ENCODE measurements around the gene DLGAP1. TPM values are rescaled to one million over a fixed set of nuclear protein-coding genes. Genes with fewer than 3 reads are reported as not detected.

DLGAP1 gene
- total RNA-seq, 1 experiment from 2014 or later = 0.39 TPM

GRCh38 chr18:3870914-3871313 lies 584.2 kb downstream of the DLGAP1 start:
- no TSS peak for BruUV-seq (replicated peaks)
- intact Hi-C loops (cut with micrococcal nuclease) = loop anchor here (1.0 to 5.0 kb wide), 2 partner anchors 168 to 939 kb away; no protein-coding TSS in a partner anchor
- Histone ChIP-seq H3K9me2 (ENCODE audit: insufficient read depth) (no peaks in the 10 kb centered on the region), H3K79me2 (ENCODE audit: insufficient read depth, low read length) (no peaks in the 10 kb centered on the region), H3K36me3 (ENCODE audit: control insufficient read depth in 1 of 2, insufficient read depth in 2 of 2, low read length in 2 of 2) (no peaks in the 10 kb centered on the region), H3K27ac (ENCODE audit: low read depth, low read length) (no peak overlapping the region), H2AFZ (ENCODE audit: low read depth, low read length, poor library complexity, severe bottlenecking) (no peak overlapping the region), H3K4me2 (ENCODE audit: low read length) (no peak overlapping the region), H3K4me3 (replicated peaks in 1 of 2; ENCODE audit: low read depth in 1 of 2, low read length in 2 of 2) (no peak overlapping the region), H3K9me3 (ENCODE audit: control insufficient read depth in 1 of 2, insufficient read depth in 1 of 2, low read depth in 1 of 2, low read length in 2 of 2) (no peaks in the 10 kb centered on the region), H4K20me1 (ENCODE audit: insufficient read depth) (no peaks in the 10 kb centered on the region), H3K9ac (ENCODE audit: low read length) (no peak overlapping the region), H3K4me1 (ENCODE audit: control insufficient read depth in 1 of 2, insufficient read depth in 2 of 2, low read length in 2 of 2) (no peaks in the 10 kb centered on the region), H3K27me3 (ENCODE audit: insufficient read depth, low read length) (peaks cover 53% of the 10 kb centered on the region)
- no peak for ATAC-seq
- DNase-seq (ENCODE audit: low read depth, low spot score) = no peak
- RAD21 ChIA-PET (ENCODE audit: low non-redundant PET in 1 of 2, low total read pairs in 2 of 2, uncharacterized antibody in 2 of 2, unreplicated experiment in 2 of 2) = no interaction called here
- CTCF ChIA-PET = interaction anchor here (1.4 to 4.0 kb wide), 5 partner anchors 98 to 204 kb away, joined by 4 to 50 read pairs (median 24); no protein-coding TSS in a partner anchor
- TF ChIP-seq, protein P1, sequence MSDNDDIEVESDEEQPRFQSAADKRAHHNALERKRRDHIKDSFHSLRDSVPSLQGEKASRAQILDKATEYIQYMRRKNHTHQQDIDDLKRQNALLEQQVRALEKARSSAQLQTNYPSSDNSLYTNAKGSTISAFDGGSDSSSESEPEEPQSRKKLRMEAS (IDR thresholded peaks at IDR 0.05) = no peak
- no peak for TF ChIP-seq ELF1 (IDR thresholded peaks at IDR 0.05; ENCODE audit: borderline replicate concordance, low read depth)
- TF ChIP-seq RAD21 (IDR thresholded peaks at IDR 0.05; ENCODE audit: low read depth) = no peak
- no peak for TF ChIP-seq CBX3 (IDR thresholded peaks at IDR 0.05; ENCODE audit: low read depth)
- TF ChIP-seq EGR1 (IDR thresholded peaks at IDR 0.05; ENCODE audit: low read depth) = no peak
- TF ChIP-seq CEBPB (IDR thresholded peaks at IDR 0.05; ENCODE audit: low read depth) = no peak
- no peak for TF ChIP-seq ATF3 (IDR thresholded peaks at IDR 0.05)
- no peak for TF ChIP-seq ZFX (IDR thresholded peaks at IDR 0.05)
- no peak for TF ChIP-seq JUND (IDR thresholded peaks at IDR 0.05)
- no peak for TF ChIP-seq ZBTB33 (IDR thresholded peaks at IDR 0.05; ENCODE audit: extremely low read depth, insufficient replicate concordance, low read length)
- no peak for TF ChIP-seq YY1 (IDR thresholded peaks at IDR 0.05; ENCODE audit: extremely low read depth, insufficient replicate concordance, low read depth, low read length)
- no peak for TF ChIP-seq REST (IDR thresholded peaks at IDR 0.05; ENCODE audit: low read depth)
- no peak for TF ChIP-seq FOSL1 (IDR thresholded peaks at IDR 0.05; ENCODE audit: low read depth)
- TF ChIP-seq ZNF274 (IDR thresholded peaks at IDR 0.05; ENCODE audit: low read depth, low read length) = no peak
- no peak for TF ChIP-seq POLR2AphosphoS5 (IDR thresholded peaks at IDR 0.05; ENCODE audit: low read depth, low read length)
- TF ChIP-seq SP1 (IDR thresholded peaks at IDR 0.05; ENCODE audit: low read depth) = no peak
- TF ChIP-seq POLR2A (IDR thresholded peaks at IDR 0.05; ENCODE audit: borderline replicate concordance, extremely low read depth, insufficient read depth, insufficient read length) = no peak
- POLR2A ChIA-PET = no interaction called here

Measured in HCT116 (cell line).